Suppressor macrophage treated with lipopolysaccharide for 4 hours (primary cell): ENCODE data around the gene HS6ST2.

Experiments
- DNase-seq: peaks from one replicate; pipeline ENCODE4 v3.0.0-alpha.2; 2020

HS6ST2 gene

DNA sequence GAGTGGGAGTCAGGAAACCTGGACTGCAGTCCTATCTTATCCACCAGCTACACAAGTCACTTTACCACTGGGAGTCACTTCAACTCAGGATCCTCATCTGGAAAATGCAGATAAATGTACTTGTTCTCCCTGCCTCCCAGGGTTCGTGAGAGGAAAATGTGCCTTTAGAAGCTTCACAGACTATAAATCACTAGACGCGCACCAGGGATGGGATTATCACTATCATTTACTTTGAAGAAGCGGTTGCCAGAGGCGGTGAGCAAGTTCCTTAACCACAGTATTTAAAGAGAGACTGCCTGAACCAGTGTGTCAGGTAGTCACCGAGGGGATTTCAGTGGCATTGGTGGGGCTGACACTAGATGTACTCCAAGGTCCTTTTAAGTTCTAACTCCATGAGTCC is 219.5 kb downstream of the HS6ST2 start:
- no peak for DNase-seq

DNA sequence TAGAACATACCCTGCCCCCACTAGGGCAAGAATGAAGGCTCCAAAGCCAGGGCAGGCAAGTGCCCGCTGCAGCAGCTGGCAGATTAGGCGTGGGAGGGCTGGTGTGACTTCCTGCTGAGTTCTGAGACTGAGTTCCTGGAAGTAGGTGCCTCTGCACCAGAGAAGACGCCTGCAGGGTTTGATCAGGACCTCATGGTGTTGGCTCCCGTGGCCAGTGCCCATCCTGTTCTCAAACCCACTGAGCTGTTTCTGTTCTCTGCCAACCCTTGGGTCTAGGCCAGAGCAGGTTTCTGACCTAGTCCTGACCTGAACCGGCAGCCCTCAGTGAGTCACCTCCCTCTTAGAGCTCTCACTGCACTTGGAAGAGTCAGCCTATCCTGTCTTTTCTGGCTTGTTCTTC is 220.7 kb downstream of the HS6ST2 start:
- DNase-seq = no peak

DNA sequence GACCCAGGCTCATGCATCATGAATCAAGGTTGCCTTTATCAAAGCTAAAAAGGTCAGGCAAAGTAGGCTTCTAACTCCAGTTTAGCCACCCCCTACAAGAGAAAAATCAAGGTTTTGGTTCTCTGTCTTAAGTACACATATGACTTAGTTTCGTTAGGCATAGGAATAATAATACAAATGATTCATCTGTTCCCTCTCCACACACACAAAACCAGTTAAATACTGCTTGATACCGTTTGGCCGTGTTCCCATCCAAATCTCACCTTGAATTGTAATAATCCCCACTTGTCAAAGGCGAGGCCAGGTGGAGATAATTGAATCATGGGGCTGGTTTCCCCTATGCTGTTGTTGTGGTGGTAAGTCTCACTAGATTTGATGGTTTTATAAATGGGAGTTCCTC is 226.2 kb downstream of the HS6ST2 start:
- DNase-seq = no peak

DNA sequence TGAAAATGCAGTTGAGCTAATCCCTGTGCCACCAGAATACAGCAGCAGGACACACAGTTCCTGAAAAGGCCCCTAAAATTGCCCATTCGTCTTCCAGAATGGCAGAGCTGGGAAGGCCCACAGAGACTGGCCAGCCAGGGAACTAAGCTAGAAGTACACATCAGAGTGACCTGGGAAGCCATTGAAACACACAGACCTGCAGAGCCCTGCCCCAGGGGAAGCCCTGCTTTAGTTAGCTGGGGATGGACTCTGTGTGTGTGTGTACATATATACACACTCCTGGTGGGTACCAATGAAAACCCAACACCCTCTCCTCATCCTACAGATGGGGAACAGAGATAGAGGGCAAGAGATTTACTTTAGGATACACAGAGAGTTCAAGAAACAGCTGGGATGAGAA is 227.7 kb downstream of the HS6ST2 start:
- no peak for DNase-seq

DNA sequence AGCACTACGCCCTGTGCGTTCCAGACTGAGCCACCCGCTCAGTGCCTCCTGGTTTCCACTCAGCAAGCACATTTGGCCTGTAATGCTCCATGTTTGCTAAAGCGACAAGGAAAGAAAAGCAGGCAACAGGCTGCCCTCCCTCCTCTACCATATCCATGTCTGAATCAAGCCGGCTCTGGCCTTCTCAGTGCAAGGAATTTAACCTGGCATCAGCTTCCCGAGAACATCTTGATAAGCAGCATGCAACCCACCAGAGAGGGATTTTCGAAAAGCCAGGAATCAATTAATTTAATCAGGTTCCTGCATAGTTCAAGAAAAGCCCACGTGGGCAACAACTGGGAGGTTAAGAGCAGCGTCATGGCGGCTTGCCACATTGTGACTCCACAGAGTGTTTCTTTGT is 228.2 kb downstream of the HS6ST2 start:
- DNase-seq = no peak

DNA sequence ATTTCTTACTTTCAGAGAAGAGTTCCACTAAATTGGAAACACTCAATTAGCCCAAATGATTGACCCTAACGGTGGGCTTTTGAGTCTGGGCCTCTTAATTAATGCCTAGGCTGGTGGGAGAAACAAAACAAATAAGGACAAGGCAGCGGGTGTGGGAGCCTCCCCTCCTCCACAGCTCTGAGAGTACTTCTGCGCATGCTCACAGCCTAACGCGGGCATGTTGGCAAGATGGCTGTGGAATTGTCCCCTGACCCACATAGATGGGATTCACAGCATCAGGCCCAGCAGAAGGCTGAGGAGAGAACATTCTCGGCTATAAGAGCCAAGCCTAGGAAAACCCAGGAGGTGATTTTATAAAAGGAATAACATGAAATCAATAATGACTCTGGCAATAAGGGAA is 230.1 kb downstream of the HS6ST2 start:
- no peak for DNase-seq

DNA sequence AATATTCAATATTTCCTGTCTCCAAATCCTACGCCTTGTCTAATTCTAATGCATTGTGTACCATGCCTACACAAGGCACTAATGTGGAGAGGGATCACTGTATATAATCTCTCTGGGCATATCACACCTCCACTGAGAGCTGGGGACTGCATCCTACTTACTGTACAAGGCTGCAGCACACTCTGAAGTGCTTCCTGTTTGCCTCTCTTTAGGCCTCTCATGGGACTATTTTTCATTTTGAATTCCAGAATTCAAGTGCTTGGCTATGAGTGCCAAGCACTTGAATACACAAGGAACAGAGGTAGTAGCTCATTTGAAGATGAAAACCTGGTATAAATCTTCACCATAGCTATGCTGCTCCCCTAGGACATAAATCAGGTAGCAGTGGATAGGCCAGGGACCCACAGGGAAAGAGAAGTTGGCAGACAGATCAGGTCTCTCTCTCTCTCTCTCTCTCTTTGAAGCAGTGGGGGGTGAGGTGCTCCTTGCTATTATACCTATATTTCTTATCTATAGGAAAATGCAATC is 239.9 kb downstream of the HS6ST2 start:
- no peak for DNase-seq

DNA sequence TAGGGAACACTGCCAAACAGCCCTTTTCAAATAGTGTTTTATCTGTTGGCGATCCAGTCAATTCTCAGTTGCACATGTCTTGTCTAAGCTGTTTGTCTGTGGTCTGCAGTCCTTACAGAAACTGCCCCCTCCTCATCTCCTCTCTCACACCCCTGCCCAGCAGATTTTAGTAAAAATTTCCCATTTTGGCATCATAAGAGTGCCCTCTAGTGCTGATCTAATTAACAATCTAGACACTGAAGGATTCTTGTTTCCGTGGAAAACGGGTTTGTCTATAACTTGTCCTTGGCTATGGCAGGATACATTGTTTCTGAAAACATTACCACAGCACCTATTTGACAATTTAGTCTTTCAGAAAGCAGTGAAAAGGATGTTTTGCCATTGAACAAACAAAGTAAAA is 242.4 kb downstream of the HS6ST2 start:
- DNase-seq = no peak

DNA sequence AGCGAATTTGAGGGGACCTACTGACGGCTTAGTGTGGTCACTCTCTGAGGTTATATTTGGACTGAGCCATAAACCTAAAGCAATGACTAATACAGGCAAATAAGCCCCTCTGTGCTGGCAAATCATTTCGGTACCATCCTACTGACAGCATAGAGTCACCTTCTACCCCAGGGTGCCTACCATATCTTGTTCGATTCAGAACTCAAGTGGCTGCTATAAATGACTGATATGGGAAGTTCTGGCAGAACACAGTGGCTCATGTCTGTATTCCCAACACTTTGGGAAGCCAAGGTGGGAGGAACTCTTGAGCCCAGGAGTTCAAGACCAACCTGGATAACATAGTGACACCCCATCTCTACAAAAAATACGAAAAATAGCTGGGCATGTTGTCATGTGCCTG is 243.5 kb downstream of the HS6ST2 start:
- DNase-seq = no peak

DNA sequence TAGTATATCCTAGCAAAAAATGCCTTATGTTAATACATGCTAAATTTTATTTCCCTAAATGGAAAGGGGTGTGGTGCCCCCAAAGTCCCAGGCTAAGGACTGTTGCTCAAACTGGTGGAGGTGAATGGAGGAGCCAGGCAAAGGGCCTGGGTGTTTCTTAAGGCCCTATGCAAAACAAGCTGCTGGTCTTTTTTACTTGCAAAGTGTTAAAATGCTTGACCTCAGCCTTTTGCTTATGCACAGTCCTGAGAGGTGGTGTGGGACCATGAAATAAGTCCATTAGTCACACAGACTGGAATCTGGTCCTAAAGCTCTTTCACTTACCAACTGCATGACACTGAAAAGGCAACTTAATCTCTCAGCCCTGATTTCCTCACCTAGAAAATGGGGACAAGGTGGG is 246.1 kb downstream of the HS6ST2 start:
- no peak for DNase-seq

DNA sequence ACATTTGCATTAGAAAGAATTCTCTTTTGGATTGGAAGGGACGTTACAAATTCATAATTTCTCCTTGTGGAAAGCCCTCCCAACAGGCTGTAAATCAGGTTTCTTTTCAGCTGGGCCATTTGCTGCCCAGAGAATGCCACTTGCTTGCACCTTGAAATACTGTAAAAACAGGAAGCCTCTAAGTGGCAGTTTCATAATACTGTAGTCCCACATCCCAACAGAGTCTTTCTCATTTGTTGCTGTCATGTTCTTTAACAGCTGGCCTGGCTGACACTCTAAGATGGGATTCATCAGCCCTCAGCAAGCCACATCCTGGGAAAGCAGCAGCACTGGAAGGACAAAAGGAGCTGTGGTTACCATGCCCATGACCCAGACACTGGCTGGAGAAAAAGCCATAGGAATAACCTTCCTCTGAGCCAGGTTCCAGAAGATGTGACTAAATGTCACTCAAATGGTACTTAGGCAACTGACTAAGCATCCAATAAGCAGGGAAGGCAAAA is 247.7 kb downstream of the HS6ST2 start:
- peak; percentile 12 for DNase-seq

DNA sequence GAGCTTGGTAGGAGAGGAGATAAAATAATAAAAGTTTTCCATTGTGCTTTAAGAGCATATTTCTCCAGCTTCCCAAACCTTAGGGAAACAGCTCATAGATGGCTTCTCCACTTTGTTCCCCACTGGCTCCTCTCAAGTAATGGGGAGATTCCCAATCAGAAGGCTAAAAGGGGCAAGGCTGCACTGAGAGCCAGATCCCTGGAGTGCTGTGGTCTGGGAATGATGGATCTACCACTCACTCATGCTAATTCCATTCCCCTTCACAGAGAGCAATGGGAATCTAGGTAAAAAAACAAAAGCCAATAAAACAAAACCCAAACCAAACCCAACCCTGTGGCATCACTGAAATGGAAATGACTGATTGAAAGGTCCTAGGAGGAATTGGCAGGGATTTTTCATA is 249.9 kb downstream of the HS6ST2 start:
- DNase-seq = no peak

DNA sequence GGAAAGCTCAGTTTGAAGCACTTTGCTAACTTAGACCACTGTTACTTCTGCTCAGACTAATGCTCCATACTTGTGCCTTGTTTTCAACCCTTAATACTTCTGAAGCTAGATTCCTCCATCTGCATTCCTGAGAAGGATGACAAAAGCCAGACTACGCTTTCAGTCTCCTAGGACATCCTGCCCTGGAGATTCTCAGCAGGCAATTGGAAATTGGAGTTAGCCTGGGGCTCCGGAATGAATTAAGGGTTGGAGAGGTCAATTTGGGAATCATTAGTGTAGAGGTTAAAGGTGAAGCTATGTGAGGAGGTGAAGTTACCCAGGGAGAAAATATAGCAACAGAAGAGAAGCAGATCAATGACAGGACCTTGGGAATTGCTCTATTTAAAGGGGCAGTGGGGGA is 253.7 kb downstream of the HS6ST2 start:
- DNase-seq = no peak

DNA sequence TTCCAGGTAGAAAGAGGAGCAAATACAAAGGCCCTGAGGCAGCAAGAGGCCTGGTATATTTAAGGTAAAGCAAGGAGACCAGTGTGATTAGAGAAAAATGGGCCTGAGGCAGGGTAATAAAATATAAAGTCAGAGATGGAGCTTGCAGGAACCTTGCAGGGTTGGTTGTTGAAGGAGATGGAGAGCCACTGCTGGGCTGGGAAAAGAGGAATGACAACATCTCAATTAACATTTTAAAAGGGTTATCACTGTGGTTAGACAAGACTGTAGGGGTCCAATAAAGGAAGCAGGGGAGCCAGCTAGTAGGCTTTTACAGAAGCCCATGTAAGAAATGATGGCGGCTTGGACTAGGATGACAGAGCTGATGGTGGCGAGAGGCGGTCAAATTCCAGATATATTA is 264.0 kb downstream of the HS6ST2 start:
- DNase-seq = no peak

DNA sequence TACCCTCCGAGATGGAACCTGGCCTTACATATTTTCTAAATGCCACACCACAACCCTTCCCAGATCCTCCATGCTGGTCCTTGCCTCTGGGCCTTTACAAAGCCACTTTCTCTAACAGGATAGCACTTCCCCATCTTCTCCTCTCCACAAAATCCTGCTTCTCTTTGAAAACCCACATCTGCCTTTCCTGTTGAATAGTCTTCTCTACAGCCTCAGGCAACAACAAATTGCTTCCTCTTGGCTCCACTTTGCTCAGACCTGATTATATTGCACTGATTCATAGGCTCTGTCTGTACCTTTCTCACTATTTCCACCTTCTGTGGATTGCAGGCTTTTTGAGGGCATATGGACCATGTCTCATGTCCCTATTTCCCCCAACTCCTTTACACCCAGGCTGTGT is 265.9 kb downstream of the HS6ST2 start:
- DNase-seq = no peak

DNA sequence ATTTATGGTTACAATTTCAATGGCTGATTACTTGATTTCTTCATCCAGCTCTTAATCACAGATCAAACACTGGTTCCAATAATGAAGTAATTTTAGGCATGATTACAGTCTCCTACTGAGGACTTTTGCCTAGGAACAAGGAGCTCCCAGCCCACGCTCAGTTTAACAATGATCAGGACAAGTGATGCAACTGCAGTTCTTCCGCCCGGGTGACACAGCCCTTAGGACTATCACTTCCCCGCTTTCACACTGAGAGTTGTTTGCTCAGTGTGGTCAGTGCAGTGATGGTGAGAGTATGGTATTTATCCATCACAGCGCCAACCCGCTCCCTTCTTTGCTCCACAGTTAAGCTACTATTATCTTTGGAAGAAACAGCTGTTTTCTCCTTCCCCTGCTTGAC is 266.4 kb downstream of the HS6ST2 start:
- peak; percentile 71 for DNase-seq

DNA sequence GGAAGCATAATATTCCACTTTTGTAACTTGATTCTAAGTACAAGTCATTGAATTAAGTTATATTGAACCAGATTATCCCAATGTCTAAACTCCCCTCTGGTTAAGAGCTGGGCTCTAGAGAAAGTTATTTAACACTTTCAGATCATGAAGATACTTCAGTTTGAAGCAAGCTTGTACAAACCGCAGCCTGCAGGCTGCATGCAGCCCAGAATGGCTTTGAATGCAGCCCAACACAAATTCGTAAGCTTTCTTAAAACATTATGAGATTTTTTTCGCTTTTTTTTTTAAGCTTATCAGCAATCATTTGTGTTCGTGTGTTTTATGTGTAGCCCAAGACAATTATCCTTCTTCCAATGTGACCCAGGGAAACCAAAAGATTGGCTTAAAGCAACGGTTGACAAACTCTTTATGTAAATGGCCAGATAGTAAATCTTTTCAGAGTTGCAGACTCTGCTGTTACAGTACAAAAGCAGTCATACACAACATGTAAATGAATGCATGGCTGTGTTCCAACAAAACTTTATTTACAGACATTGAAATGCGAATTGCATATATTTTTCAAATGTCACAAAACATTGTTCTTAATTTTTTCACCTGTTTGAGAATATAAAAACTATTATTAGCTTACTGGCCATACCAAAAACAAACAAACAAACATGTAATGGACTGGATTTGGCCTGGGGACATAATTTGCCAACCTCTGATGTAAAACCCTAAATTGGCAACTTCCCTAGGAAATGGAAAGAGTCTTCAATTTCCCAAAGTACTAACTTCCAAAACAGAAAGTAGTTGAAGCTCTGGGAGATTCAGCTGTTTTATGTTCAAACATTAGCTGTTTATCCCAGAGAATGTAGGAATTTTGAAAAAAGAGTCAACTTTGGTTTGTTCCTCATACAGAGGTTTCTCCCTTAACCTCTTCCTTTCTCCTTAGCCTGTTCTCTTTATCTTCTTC is 268.5 kb downstream of the HS6ST2 start:
- DNase-seq = no peak

DNA sequence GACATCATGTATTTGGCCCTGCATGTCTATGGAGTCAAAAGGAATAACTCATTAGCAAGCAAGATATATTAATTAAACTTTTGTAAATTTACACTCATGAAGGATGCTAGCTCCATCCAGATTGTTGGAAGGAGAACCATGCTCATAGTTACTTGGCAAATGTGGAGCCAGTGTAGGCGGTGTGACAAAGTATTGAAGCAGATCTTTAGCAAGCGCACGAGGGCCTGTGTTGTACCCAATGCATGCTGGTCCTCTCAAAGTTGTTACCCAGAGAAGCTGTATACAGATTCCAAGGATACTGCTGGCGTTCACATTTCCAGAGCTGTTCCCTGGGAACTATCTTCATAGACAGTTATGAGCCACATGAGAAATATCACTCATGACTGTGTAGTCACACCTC is 273.2 kb downstream of the HS6ST2 start:
- DNase-seq = no peak

DNA sequence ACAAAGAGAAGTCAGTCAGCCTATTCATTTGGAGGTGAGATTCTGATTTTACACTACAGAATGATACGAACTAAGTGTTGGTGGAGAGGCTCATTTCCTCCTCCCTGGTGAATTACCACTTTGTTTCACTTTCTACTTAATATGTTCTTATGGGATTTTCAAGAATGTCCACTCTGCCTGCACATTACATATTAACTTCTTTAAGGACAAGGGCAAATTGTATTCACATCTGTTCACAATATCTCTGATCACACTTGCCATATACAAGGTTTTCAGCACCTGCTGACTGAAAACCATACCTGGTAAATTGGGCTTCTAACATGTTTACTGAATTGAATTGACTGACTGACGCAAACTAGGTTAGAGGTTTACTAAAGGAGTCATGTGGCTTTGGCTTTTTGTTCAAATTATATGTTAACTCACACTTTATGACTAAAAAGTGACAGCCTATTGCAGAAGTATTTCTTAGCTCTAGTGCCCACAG is 281.2 kb downstream of the HS6ST2 start:
- no peak for DNase-seq

DNA sequence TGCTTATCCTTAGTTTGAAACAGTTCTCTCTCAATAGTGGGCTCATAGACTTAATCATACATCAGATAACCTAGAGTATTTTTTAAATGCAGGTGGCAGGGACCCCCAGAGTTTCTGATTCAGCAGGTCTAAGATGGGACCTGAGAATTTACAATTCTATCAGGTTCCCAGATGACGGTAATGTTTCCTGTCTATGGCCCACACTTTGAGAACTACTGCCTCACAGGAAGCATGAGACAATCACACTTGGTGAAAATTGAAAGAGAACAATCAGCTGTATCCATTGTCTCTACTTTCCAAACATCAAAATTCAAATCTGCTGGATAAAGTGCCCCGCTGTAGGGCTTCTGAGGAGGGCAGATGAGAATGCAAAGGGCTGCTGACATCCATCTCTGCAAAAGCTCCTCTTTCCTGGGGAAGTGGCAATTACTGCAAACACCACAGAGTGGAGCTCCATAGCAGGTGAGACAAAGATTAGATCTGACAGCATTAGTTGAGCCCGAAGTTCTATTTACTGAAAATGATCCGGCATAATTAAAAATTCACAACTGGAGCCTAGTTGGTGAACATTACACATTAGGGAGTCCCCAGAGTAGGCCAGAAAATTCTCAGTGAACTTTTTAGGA is 281.8 kb downstream of the HS6ST2 start:
- no peak for DNase-seq

DNA sequence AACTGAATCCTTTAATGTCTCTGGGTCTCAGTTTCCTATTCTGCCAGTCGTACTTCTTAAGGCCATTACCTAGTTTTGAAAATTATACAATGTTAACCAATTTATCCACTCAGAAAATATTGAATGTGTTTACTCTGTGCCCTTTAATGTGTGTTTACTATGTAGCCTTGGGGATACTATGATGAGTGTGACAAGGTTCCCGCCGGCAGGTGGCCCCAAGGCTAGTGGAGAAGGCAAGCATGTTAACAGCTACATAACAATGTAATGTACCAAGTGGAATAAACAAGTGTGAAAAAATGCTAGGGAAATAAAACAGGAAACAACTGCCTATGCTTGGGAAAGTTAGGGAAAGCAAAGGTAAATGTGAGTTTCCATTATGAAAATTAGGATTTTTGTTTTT is 282.3 kb downstream of the HS6ST2 start:
- no peak for DNase-seq

DNA sequence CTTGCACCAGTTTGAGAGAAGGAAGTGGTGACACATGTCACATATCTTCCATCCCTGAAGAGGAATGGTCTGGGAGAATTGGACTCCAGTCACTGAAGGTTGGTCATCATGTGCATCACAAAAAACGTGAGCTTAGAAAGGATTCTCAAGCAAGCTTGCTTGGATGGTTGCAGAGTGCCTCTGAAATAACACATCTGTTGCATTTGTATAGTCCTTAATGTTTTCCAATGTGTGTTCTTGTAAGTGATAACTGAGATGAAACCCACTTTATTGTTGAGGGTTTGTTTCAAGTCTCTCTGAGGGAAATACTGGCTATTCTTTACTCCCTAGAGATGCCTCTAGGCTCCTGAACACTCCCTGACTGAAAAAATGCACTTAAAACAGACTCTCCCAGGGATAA is 285.1 kb downstream of the HS6ST2 start:
- DNase-seq = no peak

DNA sequence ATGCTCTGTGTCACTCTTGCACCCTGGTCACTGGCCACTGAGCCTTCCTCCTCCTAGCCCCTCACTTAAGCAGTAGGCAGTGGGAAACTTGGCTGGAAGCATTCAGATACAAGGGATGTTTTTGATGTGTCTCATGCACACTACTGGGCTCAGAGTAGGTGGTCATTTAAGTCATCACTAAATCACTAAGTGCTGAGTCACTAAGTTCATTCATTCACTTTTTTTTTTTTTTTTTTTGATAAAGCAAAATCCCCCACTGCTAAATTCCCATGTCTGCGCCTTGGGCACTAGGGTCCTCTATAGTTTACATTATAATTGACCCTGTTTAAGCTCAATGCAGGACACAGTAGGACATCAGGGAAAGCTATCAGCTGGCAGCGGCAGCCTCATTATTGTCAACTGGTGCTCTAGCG is 287.2 kb downstream of the HS6ST2 start:
- no peak for DNase-seq

DNA sequence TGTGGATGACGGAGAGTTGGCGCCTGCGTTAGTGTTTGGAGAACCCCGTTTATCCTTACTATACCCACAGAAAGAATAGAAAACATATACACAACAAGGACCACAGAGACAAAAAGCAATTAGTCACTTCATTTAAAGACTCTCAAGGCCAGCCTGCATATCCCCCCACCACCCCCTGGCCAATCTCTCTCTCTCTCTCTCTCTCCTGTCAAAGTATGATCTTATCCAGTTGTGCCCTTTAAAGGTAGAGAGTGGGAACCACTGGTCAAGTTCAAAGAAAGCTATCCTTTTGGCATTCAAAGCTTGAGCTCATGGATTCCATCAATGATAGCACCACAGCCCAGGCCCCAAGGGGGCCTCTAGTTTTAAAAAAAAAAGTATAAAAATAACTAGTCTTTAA is 289.3 kb downstream of the HS6ST2 start:
- DNase-seq = no peak
